ENCODE data around the gene PHOX2B.

- TF ChIP-seq BACH2 (CRISPR knock-in tag; IDR thresholded peaks at IDR 0.05; ENCODE audit: borderline replicate concordance) (no peak), ZFP30 (CRISPR knock-in tag; IDR thresholded peaks at IDR 0.05) (no peak), CREB5 (CRISPR knock-in tag; IDR thresholded peaks at IDR 0.05; ENCODE audit: low read depth) (no peak), GLIS3 (CRISPR knock-in tag; IDR thresholded peaks at IDR 0.05) (no peak), ZNF70 (CRISPR knock-in tag; IDR thresholded peaks at IDR 0.05) (no peak), RARB (CRISPR knock-in tag; IDR thresholded peaks at IDR 0.05) (no peak), TOX (CRISPR knock-in tag; IDR thresholded peaks at IDR 0.05; ENCODE audit: borderline replicate concordance) (no peak), CSDC2 (CRISPR knock-in tag; IDR thresholded peaks at IDR 0.05) (no peak), ISL1 (CRISPR knock-in tag; IDR thresholded peaks at IDR 0.05) (no peak), ARNTL (CRISPR knock-in tag; IDR thresholded peaks at IDR 0.05; ENCODE audit: borderline replicate concordance, low read depth) (no peak), PPARA (CRISPR knock-in tag; IDR thresholded peaks at IDR 0.05; ENCODE audit: borderline replicate concordance) (no peak), ZC3H10 (CRISPR knock-in tag; IDR thresholded peaks at IDR 0.05) (no peak)
- TF ChIP-seq, protein P1, sequence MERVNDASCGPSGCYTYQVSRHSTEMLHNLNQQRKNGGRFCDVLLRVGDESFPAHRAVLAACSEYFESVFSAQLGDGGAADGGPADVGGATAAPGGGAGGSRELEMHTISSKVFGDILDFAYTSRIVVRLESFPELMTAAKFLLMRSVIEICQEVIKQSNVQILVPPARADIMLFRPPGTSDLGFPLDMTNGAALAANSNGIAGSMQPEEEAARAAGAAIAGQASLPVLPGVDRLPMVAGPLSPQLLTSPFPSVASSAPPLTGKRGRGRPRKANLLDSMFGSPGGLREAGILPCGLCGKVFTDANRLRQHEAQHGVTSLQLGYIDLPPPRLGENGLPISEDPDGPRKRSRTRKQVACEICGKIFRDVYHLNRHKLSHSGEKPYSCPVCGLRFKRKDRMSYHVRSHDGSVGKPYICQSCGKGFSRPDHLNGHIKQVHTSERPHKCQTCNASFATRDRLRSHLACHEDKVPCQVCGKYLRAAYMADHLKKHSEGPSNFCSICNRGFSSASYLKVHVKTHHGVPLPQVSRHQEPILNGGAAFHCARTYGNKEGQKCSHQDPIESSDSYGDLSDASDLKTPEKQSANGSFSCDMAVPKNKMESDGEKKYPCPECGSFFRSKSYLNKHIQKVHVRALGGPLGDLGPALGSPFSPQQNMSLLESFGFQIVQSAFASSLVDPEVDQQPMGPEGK (CRISPR knock-in tag; IDR thresholded peaks at IDR 0.05; ENCODE audit: borderline replicate concordance): no peak
- TF ChIP-seq, protein P2, sequence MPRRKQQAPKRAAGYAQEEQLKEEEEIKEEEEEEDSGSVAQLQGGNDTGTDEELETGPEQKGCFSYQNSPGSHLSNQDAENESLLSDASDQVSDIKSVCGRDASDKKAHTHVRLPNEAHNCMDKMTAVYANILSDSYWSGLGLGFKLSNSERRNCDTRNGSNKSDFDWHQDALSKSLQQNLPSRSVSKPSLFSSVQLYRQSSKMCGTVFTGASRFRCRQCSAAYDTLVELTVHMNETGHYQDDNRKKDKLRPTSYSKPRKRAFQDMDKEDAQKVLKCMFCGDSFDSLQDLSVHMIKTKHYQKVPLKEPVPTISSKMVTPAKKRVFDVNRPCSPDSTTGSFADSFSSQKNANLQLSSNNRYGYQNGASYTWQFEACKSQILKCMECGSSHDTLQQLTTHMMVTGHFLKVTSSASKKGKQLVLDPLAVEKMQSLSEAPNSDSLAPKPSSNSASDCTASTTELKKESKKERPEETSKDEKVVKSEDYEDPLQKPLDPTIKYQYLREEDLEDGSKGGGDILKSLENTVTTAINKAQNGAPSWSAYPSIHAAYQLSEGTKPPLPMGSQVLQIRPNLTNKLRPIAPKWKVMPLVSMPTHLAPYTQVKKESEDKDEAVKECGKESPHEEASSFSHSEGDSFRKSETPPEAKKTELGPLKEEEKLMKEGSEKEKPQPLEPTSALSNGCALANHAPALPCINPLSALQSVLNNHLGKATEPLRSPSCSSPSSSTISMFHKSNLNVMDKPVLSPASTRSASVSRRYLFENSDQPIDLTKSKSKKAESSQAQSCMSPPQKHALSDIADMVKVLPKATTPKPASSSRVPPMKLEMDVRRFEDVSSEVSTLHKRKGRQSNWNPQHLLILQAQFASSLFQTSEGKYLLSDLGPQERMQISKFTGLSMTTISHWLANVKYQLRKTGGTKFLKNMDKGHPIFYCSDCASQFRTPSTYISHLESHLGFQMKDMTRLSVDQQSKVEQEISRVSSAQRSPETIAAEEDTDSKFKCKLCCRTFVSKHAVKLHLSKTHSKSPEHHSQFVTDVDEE (CRISPR knock-in tag; IDR thresholded peaks at IDR 0.05): no peak
These were observed 2.3 kb upstream of the PHOX2B start for GRCh38 chr4:41750626-41751448.
